Right lobe of liver (tissue), 6 donors: ENCODE data around the gene TXNDC2. TPM values are rescaled to one million over a fixed set of nuclear protein-coding genes. Genes with fewer than 3 reads are reported as not detected.
A peak's percentile ranks its signal among the peaks of the same experiment; 100 is the strongest.

ENCODE experiments used
- ATAC-seq, 4 donors: fragments of 200-7000 bp; cut with Tn5 transposase; one replicate each; pipeline ENCODE4 v1.9.1; 2020; ENCODE audit warnings: mild to moderate bottlenecking in 4 of 4, moderate library complexity in 4 of 4
- DNase-seq, 3 donors: peaks; one replicate each; pipeline ENCODE4 v3.0.0-alpha.2; 2020
- H3K27ac ChIP-seq, 3 donors: fragments of 200-600 bp; one replicate each; pipeline ENCODE4 v1.8.0; 2022
- H3K27me3 ChIP-seq, 2 donors: fragments of 200-600 bp; one replicate each; pipeline ENCODE4 v1.8.0; 2022
- H3K36me3 ChIP-seq, 4 donors: fragments of 200-600 bp; sonication (generic) in 1 of 4; one replicate each; pipeline versions ENCODE4 v1.5.1 to v1.8.0; 2017 to 2022; ENCODE audit warnings: control low read depth in 1 of 4
- H3K4me1 ChIP-seq, 4 donors: fragments of 200-600 bp; sonication (generic) in 1 of 4; one replicate each; pipeline versions ENCODE4 v1.5.1 to v1.8.0; 2017 to 2022; ENCODE audit warnings: control low read depth in 1 of 4
- H3K4me3 ChIP-seq, 3 donors: fragments of 200-600 bp; one replicate each; pipeline ENCODE4 v1.8.0; 2022
- H3K9me3 ChIP-seq, 4 donors: fragments of 200-600 bp; sonication (generic) in 1 of 4; one replicate each; pipeline versions ENCODE4 v1.5.1 to v1.8.0; 2017 to 2022; ENCODE audit warnings: control low read depth in 1 of 4
- CTCF ChIP-seq, 4 donors: fragments of 200-600 bp in 3 of 4; fragments of 450-650 bp in 1 of 4; IDR thresholded peaks; one replicate each; pipeline versions ENCODE4 v1.5.1 to v1.8.0; 2016 to 2022; ENCODE audit warnings: antibody characterized with exemption in 4 of 4, mild to moderate bottlenecking in 2 of 4
- POLR2A ChIP-seq: fragments of 450-650 bp; IDR thresholded peaks from one replicate; pipeline ENCODE4 v1.6.1; 2017; ENCODE audit warnings: antibody characterized with exemption, mild to moderate bottlenecking
- WGBS: methylation state at CpG from one replicate; pipeline ENCODE4 v1.1.6; 2018; ENCODE audit warnings: low coverage, low lambda C conversion rate; ENCODE audit not compliant: insufficient coverage; ENCODE audit errors: missing lambda C conversion rate; 5-methylcytosine and 5-hydroxymethylcytosine counted together
- intact Hi-C, 2 donors: fragments of 100-400 bp; cut with DNase I; formaldehyde crosslinking; loops; one replicate each; pipeline versions ENCODE4 v1.11.2 to v1.14.1; 2022
- total RNA-seq, 6 experiments: library from RNA; depleted of rRNA in 2 of 6; stranded (reverse); fragments of >200 nt in 2 of 6; fragmentation: NEBNext Ultra II Directional in 3 of 6; extraction: Animal tissue kit (Norgen Biotek cat#: 25700) in 3 of 6; gene quantifications; one replicate each; pipeline versions ENCODE4 v1.1.0 to v1.2.4, GENCODE V29; 2016 to 2023
- donor health status: DM: no; HTN: yes; CAD: no.
- donor health status: DM: no; HTN: no; CAD: no.
- donor health status: DM: no; HTN: no; CAD: no.
- donor health status: DM: no; HTN: yes; CAD: no.
- donor health status: DM: no; HTN: yes; CAD: no.

Gene TXNDC2
- total RNA-seq, 6 experiments from 2014 or later = not detected

GRCh38 chr18:9914334-9914583 is 28.5 kb downstream of the TXNDC2 start:
- TF ChIP-seq POLR2A (no peak), CTCF (IDR thresholded peaks at IDR 0.05) (no peak)
- no peaks in the 10 kb centered on the region for H3K27me3 ChIP-seq
- H3K9me3 ChIP-seq = no peaks in the 10 kb centered on the region
- H3K27ac ChIP-seq = peak overlapping the region; percentile 97 to 98 (median 98)
- intact Hi-C loops = no loop called here
- no peaks in the 10 kb centered on the region for H3K36me3 ChIP-seq
- peak overlapping the region; percentile 64 to 86 (median 86) for H3K4me3 ChIP-seq
- no peak for DNase-seq
- peak in 3 of 4 donors; percentile 0 to 33 (median 12) for ATAC-seq
- peaks cover 0 to 41% (median 17%) of the 10 kb centered on the region in 4 donors for H3K4me1 ChIP-seq
- no CpG with 5 or more reads among the region's 35 CpGs for WGBS

- 0% methylated on average over 15 of the region's 77 CpGs for WGBS
- Histone ChIP-seq H3K4me3 (peak overlapping the region; percentile 64 to 86 (median 86)), H3K4me1 (peaks cover 0 to 44% (median 19%) of the 10 kb centered on the region in 4 donors), H3K36me3 (no peaks in the 10 kb centered on the region), H3K27me3 (no peaks in the 10 kb centered on the region), H3K9me3 (no peaks in the 10 kb centered on the region), H3K27ac (peak overlapping the region; percentile 97 to 98 (median 98))
- TF ChIP-seq POLR2A (peak; percentile 57), CTCF (IDR thresholded peaks at IDR 0.05) (no peak)
- peak; percentile 36 to 57 (median 43) for ATAC-seq
- intact Hi-C loops = no loop called here
- DNase-seq = peak; percentile 85 to 89 (median 88)
Observed at GRCh38 chr18:9914584-9915290, 29.0 kb downstream of the TXNDC2 start.

- ATAC-seq (no peak), DNase-seq (no peak)
- H3K9me3 ChIP-seq = no peaks in the 10 kb centered on the region
- H3K27me3 ChIP-seq = no peaks in the 10 kb centered on the region
- peak overlapping the region; percentile 64 to 86 (median 86) for H3K4me3 ChIP-seq
- WGBS = 7% methylated on average over 5 of the region's 5 CpGs
- TF ChIP-seq CTCF (IDR thresholded peaks at IDR 0.05) (no peak), POLR2A (no peak)
- peak overlapping the region; percentile 97 to 98 (median 98) for H3K27ac ChIP-seq
- intact Hi-C loops = no loop called here
- H3K36me3 ChIP-seq = no peaks in the 10 kb centered on the region
- H3K4me1 ChIP-seq = peaks cover 0 to 51% (median 21%) of the 10 kb centered on the region in 4 donors
Observed at GRCh38 chr18:9915291-9916076, 29.7 kb downstream of the TXNDC2 start.

GRCh38 chr18:9916077-9916639 is 30.4 kb downstream of the TXNDC2 start:
- Histone ChIP-seq H3K9me3 (no peaks in the 10 kb centered on the region), H3K4me1 (peaks cover 0 to 53% (median 22%) of the 10 kb centered on the region in 4 donors), H3K36me3 (no peaks in the 10 kb centered on the region), H3K27me3 (no peaks in the 10 kb centered on the region), H3K4me3 (peak overlapping the region in 1 of 3 donors; percentile 86), H3K27ac (peak overlapping the region in 2 of 3 donors; percentile 30 to 97)
- ATAC-seq = no peak
- no peak for DNase-seq
- TF ChIP-seq POLR2A (no peak), CTCF (IDR thresholded peaks at IDR 0.05) (no peak)
- WGBS = 0% methylated on average over 2 of the region's 2 CpGs
- intact Hi-C loops = no loop called here
